ENCODE measurements around the gene FBXO36. TPM values are rescaled to one million over a fixed set of nuclear protein-coding genes. Genes with fewer than 3 reads are reported as not detected.

Gene FBXO36
- polyA plus RNA-seq, 1 donor (not counting 4 experiments of a cell fraction or from before 2014, with no cell fraction given): 1.7 TPM

DNA sequence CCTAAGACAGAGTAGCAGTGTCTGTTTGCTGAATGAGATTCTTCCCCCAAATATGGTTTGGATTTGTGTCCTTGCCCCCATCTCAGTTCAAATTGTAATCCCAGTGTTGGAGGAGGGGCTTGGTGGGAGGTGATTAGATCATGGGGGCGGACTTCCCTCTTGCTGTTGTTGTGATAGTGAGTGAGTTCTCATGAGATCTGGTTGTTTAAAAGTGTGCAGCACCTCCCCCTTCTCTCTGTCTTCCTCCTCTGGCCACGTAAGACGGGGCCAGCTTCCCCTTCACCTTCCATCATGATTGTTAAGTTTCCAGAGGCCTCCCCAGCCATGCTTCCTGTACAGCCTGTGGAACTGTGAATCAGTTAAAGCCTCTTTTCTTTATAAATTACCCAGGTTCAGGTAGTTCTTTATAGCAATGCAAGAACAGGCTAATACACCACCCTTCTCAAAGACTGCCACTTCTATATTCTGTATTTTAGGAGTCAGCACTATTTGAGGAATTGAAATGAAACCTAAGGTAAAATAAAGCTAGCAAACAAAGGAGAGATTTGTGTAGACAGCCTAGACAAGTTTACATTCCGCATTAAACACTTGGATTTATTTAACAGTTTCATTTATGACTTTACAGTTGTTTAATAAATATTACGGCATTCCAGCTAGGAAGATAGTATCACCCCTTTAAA lies 21.6 kb downstream of the FBXO36 start:
- Histone ChIP-seq H4K20me1 (ENCODE audit: control insufficient read depth, extremely low read depth, insufficient read depth, low read length) (no peaks in the 10 kb centered on the region), H3K27ac (ENCODE audit: control insufficient read depth, insufficient read depth, low read length) (no peak overlapping the region), H3K27me3 (ENCODE audit: control insufficient read depth, extremely low read depth, insufficient read depth, low read length) (no peaks in the 10 kb centered on the region), H3K79me2 (ENCODE audit: control insufficient read depth, insufficient read depth, low read length) (no peaks in the 10 kb centered on the region), H3K9me1 (ENCODE audit: control insufficient read depth, extremely low read depth, insufficient read depth, low read length) (no peaks in the 10 kb centered on the region), H3K4me3 (ENCODE audit: control insufficient read depth in 2 of 3, extremely low read depth in 1 of 3, insufficient read depth in 2 of 3, low read depth in 1 of 3, low read length in 3 of 3) (no peak overlapping the region), H3K9ac (ENCODE audit: control insufficient read depth, extremely low read depth, insufficient read depth, low read length) (no peak overlapping the region), H3K4me1 (ENCODE audit: control insufficient read depth, extremely low read depth, insufficient read depth, low read length) (no peaks in the 10 kb centered on the region), H3K9me3 (ENCODE audit: control insufficient read depth, low read depth, low read length) (no peaks in the 10 kb centered on the region), H3K4me2 (ENCODE audit: control insufficient read depth, extremely low read depth, insufficient read depth, low read depth, low read length) (no peak overlapping the region), H2AFZ (ENCODE audit: control insufficient read depth, low read length) (no peak overlapping the region), H3K36me3 (ENCODE audit: control insufficient read depth in 2 of 2, extremely low read depth in 1 of 2, insufficient read depth in 2 of 2, low read length in 2 of 2) (no peaks in the 10 kb centered on the region)
- DNase-seq (ENCODE audit: low read depth, low spot score) (no peak), FAIRE-seq (no peak)
- TF ChIP-seq, protein P1, sequence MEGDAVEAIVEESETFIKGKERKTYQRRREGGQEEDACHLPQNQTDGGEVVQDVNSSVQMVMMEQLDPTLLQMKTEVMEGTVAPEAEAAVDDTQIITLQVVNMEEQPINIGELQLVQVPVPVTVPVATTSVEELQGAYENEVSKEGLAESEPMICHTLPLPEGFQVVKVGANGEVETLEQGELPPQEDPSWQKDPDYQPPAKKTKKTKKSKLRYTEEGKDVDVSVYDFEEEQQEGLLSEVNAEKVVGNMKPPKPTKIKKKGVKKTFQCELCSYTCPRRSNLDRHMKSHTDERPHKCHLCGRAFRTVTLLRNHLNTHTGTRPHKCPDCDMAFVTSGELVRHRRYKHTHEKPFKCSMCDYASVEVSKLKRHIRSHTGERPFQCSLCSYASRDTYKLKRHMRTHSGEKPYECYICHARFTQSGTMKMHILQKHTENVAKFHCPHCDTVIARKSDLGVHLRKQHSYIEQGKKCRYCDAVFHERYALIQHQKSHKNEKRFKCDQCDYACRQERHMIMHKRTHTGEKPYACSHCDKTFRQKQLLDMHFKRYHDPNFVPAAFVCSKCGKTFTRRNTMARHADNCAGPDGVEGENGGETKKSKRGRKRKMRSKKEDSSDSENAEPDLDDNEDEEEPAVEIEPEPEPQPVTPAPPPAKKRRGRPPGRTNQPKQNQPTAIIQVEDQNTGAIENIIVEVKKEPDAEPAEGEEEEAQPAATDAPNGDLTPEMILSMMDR (optimal IDR thresholded peaks at IDR 0.05 in 1 of 3, IDR thresholded peaks at IDR 0.05 in 1 of 3, conservative IDR thresholded peaks at IDR 0.05 in 1 of 3; ENCODE audit: extremely low read depth in 1 of 3, insufficient read depth in 2 of 3, low read length in 3 of 3): no peak
- no peak for TF ChIP-seq EZH2 (IDR thresholded peaks at IDR 0.05; ENCODE audit: low read length)
- dilution Hi-C loops (cut with MboI; ENCODE audit: extremely low pct_ligation_motif_present, low sequenced_read_pairs): no loop called here

DNA sequence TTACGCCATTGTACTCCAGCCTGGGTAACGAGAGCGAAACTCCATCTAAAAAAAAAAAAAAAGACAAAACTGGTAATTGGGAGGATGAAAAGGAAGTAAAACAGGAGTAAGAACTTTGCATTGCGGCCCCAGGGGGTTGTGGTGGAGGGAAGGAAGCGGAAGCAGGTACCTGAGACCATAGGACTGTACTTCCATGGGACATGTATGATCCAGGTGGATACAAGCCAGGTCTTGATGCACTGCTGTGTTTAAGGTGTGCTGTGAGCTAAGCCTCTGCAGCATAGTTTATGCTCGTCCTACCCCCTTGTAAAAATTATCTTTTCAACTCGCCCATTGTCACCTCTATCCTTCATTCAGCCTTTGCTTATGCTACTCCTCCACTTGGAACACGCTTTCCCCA lies 23.7 kb downstream of the FBXO36 start:
- H3K9ac ChIP-seq (ENCODE audit: control insufficient read depth, extremely low read depth, insufficient read depth, low read length): no peak overlapping the region
- no peak overlapping the region for H3K4me3 ChIP-seq (ENCODE audit: control insufficient read depth in 2 of 3, extremely low read depth in 1 of 3, insufficient read depth in 2 of 3, low read depth in 1 of 3, low read length in 3 of 3)
- H3K27me3 ChIP-seq (ENCODE audit: control insufficient read depth, extremely low read depth, insufficient read depth, low read length): no peaks in the 10 kb centered on the region
- no peak overlapping the region for H3K27ac ChIP-seq (ENCODE audit: control insufficient read depth, insufficient read depth, low read length)
- no peaks in the 10 kb centered on the region for H3K9me3 ChIP-seq (ENCODE audit: control insufficient read depth, low read depth, low read length)
- TF ChIP-seq, protein P1 (optimal IDR thresholded peaks at IDR 0.05 in 1 of 3, IDR thresholded peaks at IDR 0.05 in 1 of 3, conservative IDR thresholded peaks at IDR 0.05 in 1 of 3; ENCODE audit: extremely low read depth in 1 of 3, insufficient read depth in 2 of 3, low read length in 3 of 3): no peak
- H3K36me3 ChIP-seq (ENCODE audit: control insufficient read depth in 2 of 2, extremely low read depth in 1 of 2, insufficient read depth in 2 of 2, low read length in 2 of 2): no peaks in the 10 kb centered on the region
- no peak overlapping the region for H3K4me2 ChIP-seq (ENCODE audit: control insufficient read depth, extremely low read depth, insufficient read depth, low read depth, low read length)
- H3K9me1 ChIP-seq (ENCODE audit: control insufficient read depth, extremely low read depth, insufficient read depth, low read length): no peaks in the 10 kb centered on the region
- dilution Hi-C loops (cut with MboI; ENCODE audit: extremely low pct_ligation_motif_present, low sequenced_read_pairs): no loop called here
- H2AFZ ChIP-seq (ENCODE audit: control insufficient read depth, low read length): no peak overlapping the region
- H3K4me1 ChIP-seq (ENCODE audit: control insufficient read depth, extremely low read depth, insufficient read depth, low read length): no peaks in the 10 kb centered on the region
- H4K20me1 ChIP-seq (ENCODE audit: control insufficient read depth, extremely low read depth, insufficient read depth, low read length): no peaks in the 10 kb centered on the region
- H3K79me2 ChIP-seq (ENCODE audit: control insufficient read depth, insufficient read depth, low read length): no peaks in the 10 kb centered on the region
- DNase-seq (ENCODE audit: low read depth, low spot score): no peak
- FAIRE-seq: no peak

All from keratinocyte (primary cell).